ENCODE results near the gene ATP10A. TPM values are rescaled to one million over a fixed set of nuclear protein-coding genes. Genes with fewer than 3 reads are reported as not detected.
"Not testable (repeated sequence)": the region's sequence is repeated elsewhere in the genome, so short reads cannot be mapped to it uniquely, and the experiment has no call there.

The ATP10A gene
- total RNA-seq, 4 donors from 2014 or later = 8.1 to 36.0 (median 17.9) TPM

GRCh38 chr15:25775317-25775912 lies 87.7 kb downstream of the ATP10A start:
- Histone ChIP-seq H3K4me3 (no peak overlapping the region), H3K36me3 (peaks cover 0 to 8% (median 0%) of the 10 kb centered on the region in 3 donors), H3K4me1 (peaks cover 0 to 24% (median 0%) of the 10 kb centered on the region in 4 donors), H3K27me3 (no peaks in the 10 kb centered on the region), H3K9me3 (no peaks in the 10 kb centered on the region), H3K27ac (peak overlapping the region in 1 of 4 donors; percentile 14)
- 45 to 48% methylated on average over 13 of the region's 13 CpGs for WGBS, 2 donors
- no peak for TF ChIP-seq EP300 (IDR thresholded peaks at IDR 0.05)
- TF ChIP-seq POLR2A (IDR thresholded peaks at IDR 0.05) = no peak
- no peak for TF ChIP-seq CTCF (IDR thresholded peaks at IDR 0.05)
- DNase-seq (ENCODE audit: low spot score in 2 of 2) = no peak

- no peak for TF ChIP-seq CTCF (IDR thresholded peaks at IDR 0.05)
- no peak for TF ChIP-seq POLR2A (IDR thresholded peaks at IDR 0.05)
- no peak for TF ChIP-seq EP300 (IDR thresholded peaks at IDR 0.05)
- no peak for DNase-seq (ENCODE audit: low spot score in 2 of 2)
- H3K4me1 ChIP-seq = peaks cover 0 to 24% (median 0%) of the 10 kb centered on the region in 4 donors
- H3K27me3 ChIP-seq = no peaks in the 10 kb centered on the region
- no peak overlapping the region for H3K4me3 ChIP-seq
- H3K9me3 ChIP-seq = no peaks in the 10 kb centered on the region
- H3K36me3 ChIP-seq = peaks cover 0 to 2% (median 0%) of the 10 kb centered on the region in 3 donors
- H3K27ac ChIP-seq = no peak overlapping the region
- WGBS, 2 donors = 78 to 79% methylated on average over 2 of the region's 2 CpGs
These were observed 88.3 kb downstream of the ATP10A start for GRCh38 chr15:25774871-25775270.

GRCh38 chr15:25773248-25773647 lies 89.9 kb downstream of the ATP10A start:
- TF ChIP-seq EP300 (IDR thresholded peaks at IDR 0.05) (no peak), POLR2A (IDR thresholded peaks at IDR 0.05) (no peak), CTCF (IDR thresholded peaks at IDR 0.05) (no peak)
- no peak overlapping the region for H3K4me3 ChIP-seq
- peaks cover 0 to 24% (median 0%) of the 10 kb centered on the region in 4 donors for H3K4me1 ChIP-seq
- no peak overlapping the region for H3K27ac ChIP-seq
- no peak for DNase-seq (ENCODE audit: low spot score in 2 of 2)
- no peaks in the 10 kb centered on the region for H3K36me3 ChIP-seq
- H3K27me3 ChIP-seq = no peaks in the 10 kb centered on the region
- 91 to 92% methylated on average over 6 of the region's 6 CpGs for WGBS, 2 donors
- no peaks in the 10 kb centered on the region for H3K9me3 ChIP-seq

- TF ChIP-seq POLR2A (IDR thresholded peaks at IDR 0.05) = no peak
- TF ChIP-seq CTCF (IDR thresholded peaks at IDR 0.05) = no peak
- no peak for TF ChIP-seq EP300 (IDR thresholded peaks at IDR 0.05)
- Histone ChIP-seq H3K27ac (no peak overlapping the region), H3K9me3 (no peaks in the 10 kb centered on the region), H3K4me3 (no peak overlapping the region), H3K4me1 (peaks cover 0 to 24% (median 0%) of the 10 kb centered on the region in 4 donors), H3K27me3 (no peaks in the 10 kb centered on the region), H3K36me3 (no peaks in the 10 kb centered on the region)
- no peak for DNase-seq (ENCODE audit: low spot score in 2 of 2)
- WGBS, 2 donors = 74 to 80% methylated on average over 8 of the region's 8 CpGs
These were observed 90.6 kb downstream of the ATP10A start for GRCh38 chr15:25772500-25772899.

GRCh38 chr15:25771736-25772135 lies 91.4 kb downstream of the ATP10A start:
- not testable (repeated sequence) for H3K27me3 ChIP-seq; H3K27ac ChIP-seq; DNase-seq (ENCODE audit: low spot score in 2 of 2); H3K4me3 ChIP-seq; H3K36me3 ChIP-seq; H3K9me3 ChIP-seq
- WGBS, 2 donors = 95 to 97% methylated on average over 8 of the region's 8 CpGs
- H3K4me1 ChIP-seq = peaks cover 0 to 24% (median 0%) of the 10 kb centered on the region in 4 donors
